HepG2 (cell line): Measurements from ENCODE around the gene TYR.

ENCODE experiments used
- ZNF256 ChIP-seq: sonication (generic); formaldehyde crosslinking; conservative IDR thresholded peaks from 2 replicates; pipeline ENCODE4 v1.4.0; 2020; ENCODE audit warnings: missing genetic modification reagents
- ZNF660 ChIP-seq: sonication (generic); formaldehyde crosslinking; IDR thresholded peaks from 2 replicates; pipeline ENCODE4 v1.5.1; 2020; ENCODE audit warnings: mild to moderate bottlenecking, low read depth, missing genetic modification reagents, borderline replicate concordance
- TF ChIP-seq, protein P1 (sequence below): sonication (generic); formaldehyde crosslinking; IDR thresholded peaks from 2 replicates; pipeline ENCODE4 v1.5.0; 2020; ENCODE audit warnings: mild to moderate bottlenecking, missing genetic modification reagents, moderate library complexity

- TF ChIP-seq, protein P1, sequence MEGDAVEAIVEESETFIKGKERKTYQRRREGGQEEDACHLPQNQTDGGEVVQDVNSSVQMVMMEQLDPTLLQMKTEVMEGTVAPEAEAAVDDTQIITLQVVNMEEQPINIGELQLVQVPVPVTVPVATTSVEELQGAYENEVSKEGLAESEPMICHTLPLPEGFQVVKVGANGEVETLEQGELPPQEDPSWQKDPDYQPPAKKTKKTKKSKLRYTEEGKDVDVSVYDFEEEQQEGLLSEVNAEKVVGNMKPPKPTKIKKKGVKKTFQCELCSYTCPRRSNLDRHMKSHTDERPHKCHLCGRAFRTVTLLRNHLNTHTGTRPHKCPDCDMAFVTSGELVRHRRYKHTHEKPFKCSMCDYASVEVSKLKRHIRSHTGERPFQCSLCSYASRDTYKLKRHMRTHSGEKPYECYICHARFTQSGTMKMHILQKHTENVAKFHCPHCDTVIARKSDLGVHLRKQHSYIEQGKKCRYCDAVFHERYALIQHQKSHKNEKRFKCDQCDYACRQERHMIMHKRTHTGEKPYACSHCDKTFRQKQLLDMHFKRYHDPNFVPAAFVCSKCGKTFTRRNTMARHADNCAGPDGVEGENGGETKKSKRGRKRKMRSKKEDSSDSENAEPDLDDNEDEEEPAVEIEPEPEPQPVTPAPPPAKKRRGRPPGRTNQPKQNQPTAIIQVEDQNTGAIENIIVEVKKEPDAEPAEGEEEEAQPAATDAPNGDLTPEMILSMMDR (CRISPR knock-in tag) = no peak
- TF ChIP-seq ZNF660 (CRISPR knock-in tag) (no peak), ZNF256 (CRISPR knock-in tag) (no peak)
Observed at GRCh38 chr11:89203814-89204213, 26.1 kb downstream of the TYR start.
